MM.1S (cell line): ENCODE measurements around the gene CD86.

Source experiments
- EZH2 ChIP-seq: fragments of 300-600 bp; sonication (generic); optimal IDR thresholded peaks from 2 replicates; pipeline ENCODE3; 2017; ENCODE audit warnings: low read depth, mild to moderate bottlenecking, antibody characterized with exemption, low read length, mixed read lengths
- EZH2phosphoT487 ChIP-seq: fragments of 300-600 bp; sonication (generic); IDR thresholded peaks from 2 replicates; pipeline ENCODE4 v1.6.1; 2018; ENCODE audit warnings: antibody characterized with exemption, low read length
- TF ChIP-seq, protein P1 (sequence below): fragments of 300-600 bp; sonication (generic); IDR thresholded peaks from 2 replicates; pipeline ENCODE4 v1.5.1; 2016; ENCODE audit warnings: antibody characterized with exemption, low read length, mixed read lengths

GRCh38 chr3:122168044-122168443, 112.9 kb downstream of the CD86 start:
- TF ChIP-seq, protein P1, sequence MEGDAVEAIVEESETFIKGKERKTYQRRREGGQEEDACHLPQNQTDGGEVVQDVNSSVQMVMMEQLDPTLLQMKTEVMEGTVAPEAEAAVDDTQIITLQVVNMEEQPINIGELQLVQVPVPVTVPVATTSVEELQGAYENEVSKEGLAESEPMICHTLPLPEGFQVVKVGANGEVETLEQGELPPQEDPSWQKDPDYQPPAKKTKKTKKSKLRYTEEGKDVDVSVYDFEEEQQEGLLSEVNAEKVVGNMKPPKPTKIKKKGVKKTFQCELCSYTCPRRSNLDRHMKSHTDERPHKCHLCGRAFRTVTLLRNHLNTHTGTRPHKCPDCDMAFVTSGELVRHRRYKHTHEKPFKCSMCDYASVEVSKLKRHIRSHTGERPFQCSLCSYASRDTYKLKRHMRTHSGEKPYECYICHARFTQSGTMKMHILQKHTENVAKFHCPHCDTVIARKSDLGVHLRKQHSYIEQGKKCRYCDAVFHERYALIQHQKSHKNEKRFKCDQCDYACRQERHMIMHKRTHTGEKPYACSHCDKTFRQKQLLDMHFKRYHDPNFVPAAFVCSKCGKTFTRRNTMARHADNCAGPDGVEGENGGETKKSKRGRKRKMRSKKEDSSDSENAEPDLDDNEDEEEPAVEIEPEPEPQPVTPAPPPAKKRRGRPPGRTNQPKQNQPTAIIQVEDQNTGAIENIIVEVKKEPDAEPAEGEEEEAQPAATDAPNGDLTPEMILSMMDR: no peak
- TF ChIP-seq EZH2phosphoT487: no peak
- no peak for TF ChIP-seq EZH2
